Fibroblast of skin of back (primary cell): ENCODE data around the gene KCNJ6.

Source experiments
- DNase-seq: peaks from one replicate; pipeline ENCODE4 v3.0.0-alpha.2; 2013

Gene KCNJ6

GRCh38 chr21:37863842-37864241 is 52.4 kb downstream of the KCNJ6 start:
- peak; percentile 49 for DNase-seq

- peak; percentile 33 for DNase-seq
These were observed 53.7 kb downstream of the KCNJ6 start for GRCh38 chr21:37862536-37862935.

GRCh38 chr21:37861561-37861960 is 54.7 kb downstream of the KCNJ6 start:
- no peak for DNase-seq

GRCh38 chr21:37860416-37860815 is 55.8 kb downstream of the KCNJ6 start:
- DNase-seq, result no peak

- peak; percentile 87 for DNase-seq
These were observed 60.3 kb downstream of the KCNJ6 start for GRCh38 chr21:37855647-37856625.

- DNase-seq, result no peak
These were observed 61.0 kb downstream of the KCNJ6 start for GRCh38 chr21:37855271-37855646.

- DNase-seq, result peak; percentile 92
These were observed 66.7 kb downstream of the KCNJ6 start for GRCh38 chr21:37849506-37850102.

GRCh38 chr21:37848721-37849490 is 67.4 kb downstream of the KCNJ6 start:
- peak; percentile 93 for DNase-seq

GRCh38 chr21:37845535-37845934 is 70.7 kb downstream of the KCNJ6 start:
- no peak for DNase-seq

GRCh38 chr21:37843191-37843590 is 73.1 kb downstream of the KCNJ6 start:
- peak; percentile 66 for DNase-seq

- no peak for DNase-seq
These were observed 73.9 kb downstream of the KCNJ6 start for GRCh38 chr21:37842163-37842919.

- DNase-seq, result no peak
These were observed 78.9 kb downstream of the KCNJ6 start for GRCh38 chr21:37837381-37837780.

- DNase-seq, result no peak
These were observed 80.8 kb downstream of the KCNJ6 start for GRCh38 chr21:37835481-37835880.

- no peak for DNase-seq
These were observed 83.0 kb downstream of the KCNJ6 start for GRCh38 chr21:37833301-37833700.

GRCh38 chr21:37829447-37829846 is 86.8 kb downstream of the KCNJ6 start:
- peak; percentile 72 for DNase-seq

GRCh38 chr21:37828991-37829390 is 87.3 kb downstream of the KCNJ6 start:
- no peak for DNase-seq

- DNase-seq, result no peak
These were observed 87.7 kb downstream of the KCNJ6 start for GRCh38 chr21:37828556-37828955.

- no peak for DNase-seq
These were observed 88.3 kb downstream of the KCNJ6 start for GRCh38 chr21:37827913-37828312.

- peak; percentile 65 for DNase-seq
These were observed 94.3 kb downstream of the KCNJ6 start for GRCh38 chr21:37821786-37822450.

GRCh38 chr21:37821092-37821491 is 95.2 kb downstream of the KCNJ6 start:
- DNase-seq, result no peak

GRCh38 chr21:37819372-37819771 is 96.9 kb downstream of the KCNJ6 start:
- DNase-seq, result no peak

GRCh38 chr21:37817242-37817641 is 99.0 kb downstream of the KCNJ6 start:
- DNase-seq, result no peak
